ENCODE measurements around the gene APP.

APP gene

DNA sequence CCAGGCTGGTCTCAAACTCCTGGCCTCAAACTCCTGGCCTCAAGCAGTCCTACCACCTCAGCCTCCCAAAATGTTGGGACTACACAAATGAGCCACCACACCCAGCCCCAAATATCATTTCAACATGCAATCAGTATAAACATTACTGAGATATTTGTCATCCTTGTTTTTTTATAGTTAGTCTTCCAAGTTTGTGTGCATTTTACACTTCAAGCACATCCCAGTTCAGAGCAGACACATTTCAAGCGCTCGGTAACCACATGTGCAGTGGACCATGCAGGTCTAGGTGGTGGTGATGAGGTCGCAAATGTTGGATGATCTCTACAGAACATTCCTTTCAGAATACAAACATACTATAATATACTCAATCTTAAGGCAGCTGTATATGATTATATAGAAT, 23.8 kb upstream of the APP start:
- no peaks in the 10 kb centered on the region for H3K4me1 ChIP-seq (ENCODE audit: low read length)
- H4K20me1 ChIP-seq (ENCODE audit: insufficient read depth, low read length) = no peaks in the 10 kb centered on the region
- no peak overlapping the region for H2AFZ ChIP-seq (ENCODE audit: low read depth, low read length)
- H3K27me3 ChIP-seq (ENCODE audit: low read depth, low read length) = no peaks in the 10 kb centered on the region
- H3K4me2 ChIP-seq (ENCODE audit: low read length) = no peak overlapping the region
- no peak overlapping the region for H3K27ac ChIP-seq (ENCODE audit: low read length)
- TF ChIP-seq, protein P1, sequence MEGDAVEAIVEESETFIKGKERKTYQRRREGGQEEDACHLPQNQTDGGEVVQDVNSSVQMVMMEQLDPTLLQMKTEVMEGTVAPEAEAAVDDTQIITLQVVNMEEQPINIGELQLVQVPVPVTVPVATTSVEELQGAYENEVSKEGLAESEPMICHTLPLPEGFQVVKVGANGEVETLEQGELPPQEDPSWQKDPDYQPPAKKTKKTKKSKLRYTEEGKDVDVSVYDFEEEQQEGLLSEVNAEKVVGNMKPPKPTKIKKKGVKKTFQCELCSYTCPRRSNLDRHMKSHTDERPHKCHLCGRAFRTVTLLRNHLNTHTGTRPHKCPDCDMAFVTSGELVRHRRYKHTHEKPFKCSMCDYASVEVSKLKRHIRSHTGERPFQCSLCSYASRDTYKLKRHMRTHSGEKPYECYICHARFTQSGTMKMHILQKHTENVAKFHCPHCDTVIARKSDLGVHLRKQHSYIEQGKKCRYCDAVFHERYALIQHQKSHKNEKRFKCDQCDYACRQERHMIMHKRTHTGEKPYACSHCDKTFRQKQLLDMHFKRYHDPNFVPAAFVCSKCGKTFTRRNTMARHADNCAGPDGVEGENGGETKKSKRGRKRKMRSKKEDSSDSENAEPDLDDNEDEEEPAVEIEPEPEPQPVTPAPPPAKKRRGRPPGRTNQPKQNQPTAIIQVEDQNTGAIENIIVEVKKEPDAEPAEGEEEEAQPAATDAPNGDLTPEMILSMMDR (IDR thresholded peaks at IDR 0.05; ENCODE audit: low read depth, low read length) = no peak
- no peak for TF ChIP-seq EZH2phosphoT487 (IDR thresholded peaks at IDR 0.05; ENCODE audit: low read depth)
- no peaks in the 10 kb centered on the region for H3K36me3 ChIP-seq (replicated peaks; ENCODE audit: low read depth, low read length)
- no peaks in the 10 kb centered on the region for H3K9me3 ChIP-seq (ENCODE audit: insufficient read depth, low read length)
- H3K79me2 ChIP-seq (ENCODE audit: low read length) = no peaks in the 10 kb centered on the region
- no peak overlapping the region for H3K4me3 ChIP-seq (ENCODE audit: low read length)
- H3K9ac ChIP-seq (ENCODE audit: low read length) = no peak overlapping the region

DNA sequence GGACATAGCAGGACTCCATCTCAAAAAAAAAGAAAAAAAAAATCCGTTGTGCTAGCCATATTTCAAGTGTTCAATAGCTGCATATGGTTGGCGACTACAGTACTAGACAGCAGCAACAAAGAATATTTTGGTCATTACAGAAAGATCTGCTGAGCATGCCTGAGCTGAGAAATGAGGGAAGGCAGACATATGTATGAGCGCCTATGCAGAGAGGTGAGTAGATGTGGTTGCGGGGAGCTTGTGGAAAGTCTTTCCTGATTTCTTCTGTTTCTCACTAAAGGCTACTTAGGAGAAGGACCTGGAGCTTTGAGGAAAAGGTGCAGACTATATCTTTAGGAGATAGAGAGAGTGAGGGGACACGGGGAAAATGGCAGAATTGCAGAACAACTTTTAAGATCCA, 21.0 kb upstream of the APP start:
- Histone ChIP-seq H2AFZ (ENCODE audit: low read depth, low read length) (no peak overlapping the region), H3K79me2 (ENCODE audit: low read length) (no peaks in the 10 kb centered on the region)

DNA sequence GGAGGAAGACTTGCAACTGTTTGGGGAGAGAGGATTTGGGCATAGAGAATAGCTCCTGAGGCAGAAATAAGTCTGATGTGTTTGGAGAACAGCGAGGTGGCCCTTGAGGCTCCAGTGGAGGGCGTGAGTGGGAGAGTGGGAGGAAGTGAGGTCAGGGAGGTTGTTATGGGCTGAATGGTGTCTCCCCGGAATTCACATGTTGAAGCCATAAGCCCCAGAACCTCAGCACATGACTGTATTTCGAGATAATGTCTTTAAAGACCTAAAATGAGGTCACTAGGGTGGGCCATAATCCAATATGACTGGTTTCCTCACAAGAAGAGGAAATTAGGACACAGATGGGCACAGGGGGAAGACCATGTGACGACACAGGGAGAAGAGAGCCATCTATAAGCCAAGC, 17.9 kb upstream of the APP start:
- H3K4me2 ChIP-seq (ENCODE audit: low read length) = no peak overlapping the region

More for the DNA sequence above, 21.0 kb upstream of the APP start:
- H3K9ac ChIP-seq (ENCODE audit: low read length) = no peak overlapping the region
- no peaks in the 10 kb centered on the region for H3K27me3 ChIP-seq (ENCODE audit: low read depth, low read length)
- H3K4me2 ChIP-seq (ENCODE audit: low read length) = no peak overlapping the region
- no peak for TF ChIP-seq EZH2phosphoT487 (IDR thresholded peaks at IDR 0.05; ENCODE audit: low read depth)
- TF ChIP-seq, protein P1 (IDR thresholded peaks at IDR 0.05; ENCODE audit: low read depth, low read length) = no peak
- no peak overlapping the region for H3K27ac ChIP-seq (ENCODE audit: low read length)
- no peaks in the 10 kb centered on the region for H3K4me1 ChIP-seq (ENCODE audit: low read length)
- no peak overlapping the region for H3K4me3 ChIP-seq (ENCODE audit: low read length)
- H3K9me3 ChIP-seq (ENCODE audit: insufficient read depth, low read length) = no peaks in the 10 kb centered on the region
- no peaks in the 10 kb centered on the region for H3K36me3 ChIP-seq (replicated peaks; ENCODE audit: low read depth, low read length)
- no peaks in the 10 kb centered on the region for H4K20me1 ChIP-seq (ENCODE audit: insufficient read depth, low read length)

DNA sequence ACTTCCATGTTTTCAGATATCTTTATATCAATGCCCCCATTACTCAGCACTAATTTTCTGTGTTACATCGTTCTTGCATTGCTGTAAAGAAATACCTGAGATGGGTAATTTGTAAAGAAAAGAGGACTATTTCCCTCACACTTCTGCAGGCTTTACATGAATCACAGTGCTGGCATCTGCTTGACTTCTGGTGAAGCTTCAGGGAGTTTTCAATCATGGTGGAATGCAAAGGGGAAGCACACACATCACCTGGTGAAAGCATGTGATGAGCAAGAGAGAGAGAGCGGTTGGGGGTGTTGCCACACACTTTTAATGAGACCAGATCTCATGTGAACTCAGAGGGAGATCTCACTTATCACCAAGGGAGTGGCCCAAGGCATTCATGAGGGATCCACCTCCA, 14.9 kb upstream of the APP start:
- Histone ChIP-seq H2AFZ (ENCODE audit: low read depth, low read length) (no peak overlapping the region), H4K20me1 (ENCODE audit: insufficient read depth, low read length) (no peaks in the 10 kb centered on the region), H3K27me3 (ENCODE audit: low read depth, low read length) (no peaks in the 10 kb centered on the region), H3K27ac (ENCODE audit: low read length) (no peak overlapping the region), H3K36me3 (replicated peaks; ENCODE audit: low read depth, low read length) (no peaks in the 10 kb centered on the region), H3K4me2 (ENCODE audit: low read length) (no peak overlapping the region), H3K79me2 (ENCODE audit: low read length) (no peaks in the 10 kb centered on the region), H3K4me3 (ENCODE audit: low read length) (no peak overlapping the region), H3K9me3 (ENCODE audit: insufficient read depth, low read length) (no peaks in the 10 kb centered on the region), H3K4me1 (ENCODE audit: low read length) (no peaks in the 10 kb centered on the region), H3K9ac (ENCODE audit: low read length) (no peak overlapping the region)
- no peak for TF ChIP-seq EZH2phosphoT487 (IDR thresholded peaks at IDR 0.05; ENCODE audit: low read depth)
- TF ChIP-seq, protein P1 (IDR thresholded peaks at IDR 0.05; ENCODE audit: low read depth, low read length) = no peak

More for the DNA sequence above, 17.9 kb upstream of the APP start:
- Histone ChIP-seq H2AFZ (ENCODE audit: low read depth, low read length) (peak overlapping the region; percentile 69; the same call in 1 of the 2 replicates), H4K20me1 (ENCODE audit: insufficient read depth, low read length) (no peaks in the 10 kb centered on the region), H3K79me2 (ENCODE audit: low read length) (no peaks in the 10 kb centered on the region), H3K9ac (ENCODE audit: low read length) (no peak overlapping the region), H3K4me1 (ENCODE audit: low read length) (no peaks in the 10 kb centered on the region), H3K4me3 (ENCODE audit: low read length) (no peak overlapping the region), H3K27me3 (ENCODE audit: low read depth, low read length) (no peaks in the 10 kb centered on the region), H3K36me3 (replicated peaks; ENCODE audit: low read depth, low read length) (no peaks in the 10 kb centered on the region), H3K27ac (ENCODE audit: low read length) (no peak overlapping the region), H3K9me3 (ENCODE audit: insufficient read depth, low read length) (no peaks in the 10 kb centered on the region)
- TF ChIP-seq EZH2phosphoT487 (IDR thresholded peaks at IDR 0.05; ENCODE audit: low read depth) = no peak
- TF ChIP-seq, protein P1 (IDR thresholded peaks at IDR 0.05; ENCODE audit: low read depth, low read length) = no peak

All from OCI-LY3 (cell line).